ENCODE results near the gene MSH5. TPM values are rescaled to one million over a fixed set of nuclear protein-coding genes. Genes with fewer than 3 reads are reported as not detected.

Gene MSH5
- total RNA-seq, 1 donor from 2014 or later, result 48.2 TPM

- DNase-seq (ENCODE audit: low spot score in 2 of 2, unreplicated experiment in 2 of 2), result peak; percentile 71 to 85
- H3K27me3 Mint-ChIP-seq (ENCODE audit: low read depth), result no peaks in the 10 kb centered on the region
- peaks cover 26% of the 10 kb centered on the region for H3K4me1 Mint-ChIP-seq
- peak overlapping the region; percentile 98 for H3K27ac Mint-ChIP-seq
- peaks cover 45% of the 10 kb centered on the region for H3K36me3 Mint-ChIP-seq
- no peaks in the 10 kb centered on the region for H3K9me3 Mint-ChIP-seq
- TF ChIP-seq, protein P1, sequence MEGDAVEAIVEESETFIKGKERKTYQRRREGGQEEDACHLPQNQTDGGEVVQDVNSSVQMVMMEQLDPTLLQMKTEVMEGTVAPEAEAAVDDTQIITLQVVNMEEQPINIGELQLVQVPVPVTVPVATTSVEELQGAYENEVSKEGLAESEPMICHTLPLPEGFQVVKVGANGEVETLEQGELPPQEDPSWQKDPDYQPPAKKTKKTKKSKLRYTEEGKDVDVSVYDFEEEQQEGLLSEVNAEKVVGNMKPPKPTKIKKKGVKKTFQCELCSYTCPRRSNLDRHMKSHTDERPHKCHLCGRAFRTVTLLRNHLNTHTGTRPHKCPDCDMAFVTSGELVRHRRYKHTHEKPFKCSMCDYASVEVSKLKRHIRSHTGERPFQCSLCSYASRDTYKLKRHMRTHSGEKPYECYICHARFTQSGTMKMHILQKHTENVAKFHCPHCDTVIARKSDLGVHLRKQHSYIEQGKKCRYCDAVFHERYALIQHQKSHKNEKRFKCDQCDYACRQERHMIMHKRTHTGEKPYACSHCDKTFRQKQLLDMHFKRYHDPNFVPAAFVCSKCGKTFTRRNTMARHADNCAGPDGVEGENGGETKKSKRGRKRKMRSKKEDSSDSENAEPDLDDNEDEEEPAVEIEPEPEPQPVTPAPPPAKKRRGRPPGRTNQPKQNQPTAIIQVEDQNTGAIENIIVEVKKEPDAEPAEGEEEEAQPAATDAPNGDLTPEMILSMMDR (IDR thresholded peaks at IDR 0.05; ENCODE audit: unreplicated experiment), result no peak
- H3K4me3 Mint-ChIP-seq, result peak overlapping the region; percentile 100
These were observed 10.3 kb upstream of the MSH5 start for GRCh38 chr6:31729515-31729978.

DNA sequence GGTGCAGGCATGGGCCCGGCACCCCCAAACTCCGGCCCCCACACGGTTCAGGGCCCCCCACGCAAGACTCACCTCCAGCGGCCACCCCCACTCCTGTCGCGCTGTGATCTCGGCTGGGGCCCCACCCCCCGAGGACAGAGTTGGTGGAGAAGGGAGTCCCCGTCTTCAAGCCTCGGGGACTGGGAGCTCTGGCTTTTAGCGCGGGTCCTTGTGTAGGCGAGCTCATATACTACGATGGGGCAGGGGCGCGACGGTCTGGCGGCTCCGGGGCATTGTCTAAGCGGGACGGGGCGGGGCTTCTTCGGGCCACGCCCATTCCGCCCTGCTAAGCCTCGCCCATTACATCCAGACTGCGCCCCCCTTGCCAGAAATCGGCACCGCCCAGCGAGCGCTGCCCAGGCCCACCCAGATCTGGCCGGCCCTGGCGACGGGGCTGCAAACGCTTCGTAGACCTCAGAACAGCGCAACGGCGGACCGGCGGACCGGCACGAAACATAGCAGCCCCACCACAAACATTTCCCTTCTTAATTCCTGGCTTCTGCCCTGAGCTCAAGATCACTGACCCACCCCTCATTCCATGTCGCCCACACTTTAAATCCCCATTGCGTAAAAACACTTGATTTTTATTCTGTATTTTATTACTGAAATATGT lies 9.7 kb upstream of the MSH5 start:
- H3K36me3 Mint-ChIP-seq, result peaks cover 45% of the 10 kb centered on the region
- H3K4me1 Mint-ChIP-seq, result peaks cover 30% of the 10 kb centered on the region
- peak overlapping the region; percentile 100 for H3K4me3 Mint-ChIP-seq
- TF ChIP-seq, protein P1 (IDR thresholded peaks at IDR 0.05; ENCODE audit: unreplicated experiment), result no peak
- H3K27me3 Mint-ChIP-seq (ENCODE audit: low read depth), result no peaks in the 10 kb centered on the region
- H3K9me3 Mint-ChIP-seq, result no peaks in the 10 kb centered on the region
- peak; percentile 89 to 92 for DNase-seq (ENCODE audit: low spot score in 2 of 2, unreplicated experiment in 2 of 2)
- peak overlapping the region; percentile 98 for H3K27ac Mint-ChIP-seq

- H3K4me3 Mint-ChIP-seq, result peak overlapping the region; percentile 100
- no peak for DNase-seq (ENCODE audit: low spot score in 2 of 2, unreplicated experiment in 2 of 2)
- H3K36me3 Mint-ChIP-seq, result peaks cover 43% of the 10 kb centered on the region
- no peaks in the 10 kb centered on the region for H3K9me3 Mint-ChIP-seq
- H3K27me3 Mint-ChIP-seq (ENCODE audit: low read depth), result no peaks in the 10 kb centered on the region
- H3K27ac Mint-ChIP-seq, result peak overlapping the region; percentile 98
- TF ChIP-seq, protein P1 (IDR thresholded peaks at IDR 0.05; ENCODE audit: unreplicated experiment), result no peak
- H3K4me1 Mint-ChIP-seq, result peaks cover 34% of the 10 kb centered on the region
These were observed 9.1 kb upstream of the MSH5 start for GRCh38 chr6:31730631-31731086.

GRCh38 chr6:31732029-31732428 lies 7.8 kb upstream of the MSH5 start:
- TF ChIP-seq, protein P1 (IDR thresholded peaks at IDR 0.05; ENCODE audit: unreplicated experiment), result no peak
- Mint-ChIP-seq H3K27me3 (ENCODE audit: low read depth) (no peaks in the 10 kb centered on the region), H3K9me3 (no peaks in the 10 kb centered on the region), H3K4me1 (peaks cover 46% of the 10 kb centered on the region), H3K27ac (no peak overlapping the region), H3K36me3 (peaks cover 30% of the 10 kb centered on the region), H3K4me3 (no peak overlapping the region)
- no peak for DNase-seq (ENCODE audit: low spot score in 2 of 2, unreplicated experiment in 2 of 2)

DNA sequence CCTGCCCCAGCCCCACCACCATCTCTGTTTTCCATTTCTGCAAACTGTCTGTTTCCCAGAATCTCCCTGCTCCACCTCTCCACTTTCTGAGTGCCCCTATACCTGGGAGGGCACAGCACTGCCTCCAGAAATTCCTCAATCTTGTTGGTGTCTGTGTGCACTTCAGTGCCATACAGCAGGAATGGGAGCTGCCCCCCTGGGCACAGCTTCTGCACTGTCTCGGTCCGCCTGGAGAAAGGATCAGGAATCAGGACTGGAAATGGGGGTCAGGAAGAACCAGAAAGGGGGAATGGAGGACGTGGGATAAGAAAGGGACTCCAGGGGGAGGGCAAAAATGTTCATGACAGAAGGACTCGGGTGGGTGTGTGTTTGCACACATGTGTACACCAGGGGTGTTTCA lies 6.1 kb upstream of the MSH5 start:
- Mint-ChIP-seq H3K36me3 (peaks cover 21% of the 10 kb centered on the region), H3K4me3 (peak overlapping the region; percentile 82), H3K9me3 (no peaks in the 10 kb centered on the region), H3K4me1 (peaks cover 56% of the 10 kb centered on the region), H3K27me3 (ENCODE audit: low read depth) (no peaks in the 10 kb centered on the region), H3K27ac (no peak overlapping the region)
- no peak for DNase-seq (ENCODE audit: low spot score in 2 of 2, unreplicated experiment in 2 of 2)
- TF ChIP-seq, protein P1 (IDR thresholded peaks at IDR 0.05; ENCODE audit: unreplicated experiment), result no peak

Data from mesothelial cell of epicardium (in vitro differentiated cells).